ENCODE measurements around the gene AKT3. TPM values are rescaled to one million over a fixed set of nuclear protein-coding genes. Genes with fewer than 3 reads are reported as not detected.
"Not testable (repeated sequence)": the region's sequence is repeated elsewhere in the genome, so short reads cannot be mapped to it uniquely, and the experiment has no call there.

The AKT3 gene
- total RNA-seq, 1 donor from 2014 or later, result 51.7 TPM

- DNase-seq (ENCODE audit: extremely low read depth, low read depth, low spot score), result no peak
Observed at GRCh38 chr1:243639027-243639658, 210.9 kb downstream of the AKT3 start.

GRCh38 chr1:243638186-243638585, 211.9 kb downstream of the AKT3 start:
- DNase-seq (ENCODE audit: extremely low read depth, low read depth, low spot score), result no peak

GRCh38 chr1:243628476-243628907, 221.6 kb downstream of the AKT3 start:
- no peak for DNase-seq (ENCODE audit: extremely low read depth, low read depth, low spot score)

GRCh38 chr1:243623841-243624240, 226.2 kb downstream of the AKT3 start:
- DNase-seq (ENCODE audit: extremely low read depth, low read depth, low spot score), result no peak

- DNase-seq (ENCODE audit: extremely low read depth, low read depth, low spot score), result no peak
Observed at GRCh38 chr1:243621973-243622372, 228.1 kb downstream of the AKT3 start.

- no peak for DNase-seq (ENCODE audit: extremely low read depth, low read depth, low spot score)
Observed at GRCh38 chr1:243620096-243620495, 229.9 kb downstream of the AKT3 start.

- no peak for DNase-seq (ENCODE audit: extremely low read depth, low read depth, low spot score)
Observed at GRCh38 chr1:243609698-243610097, 240.3 kb downstream of the AKT3 start.

GRCh38 chr1:243605604-243606003, 244.4 kb downstream of the AKT3 start:
- DNase-seq (ENCODE audit: extremely low read depth, low read depth, low spot score), result no peak

GRCh38 chr1:243601720-243602119, 248.3 kb downstream of the AKT3 start:
- DNase-seq (ENCODE audit: extremely low read depth, low read depth, low spot score), result no peak

GRCh38 chr1:243598433-243598832, 251.6 kb downstream of the AKT3 start:
- DNase-seq (ENCODE audit: extremely low read depth, low read depth, low spot score), result no peak

- no peak for DNase-seq (ENCODE audit: extremely low read depth, low read depth, low spot score)
Observed at GRCh38 chr1:243597383-243597782, 252.7 kb downstream of the AKT3 start.

GRCh38 chr1:243596431-243597062, 253.5 kb downstream of the AKT3 start:
- DNase-seq (ENCODE audit: extremely low read depth, low read depth, low spot score), result no peak

GRCh38 chr1:243595527-243596210, 254.4 kb downstream of the AKT3 start:
- DNase-seq (ENCODE audit: extremely low read depth, low read depth, low spot score), result no peak

- no peak for DNase-seq (ENCODE audit: extremely low read depth, low read depth, low spot score)
Observed at GRCh38 chr1:243594455-243594854, 255.6 kb downstream of the AKT3 start.

- DNase-seq (ENCODE audit: extremely low read depth, low read depth, low spot score), result not testable (repeated sequence)
Observed at GRCh38 chr1:243589286-243589685, 260.8 kb downstream of the AKT3 start.

- DNase-seq (ENCODE audit: extremely low read depth, low read depth, low spot score), result no peak
Observed at GRCh38 chr1:243587823-243588560, 262.1 kb downstream of the AKT3 start.

GRCh38 chr1:243587285-243587684, 262.8 kb downstream of the AKT3 start:
- no peak for DNase-seq (ENCODE audit: extremely low read depth, low read depth, low spot score)

- no peak for DNase-seq (ENCODE audit: extremely low read depth, low read depth, low spot score)
Observed at GRCh38 chr1:243585982-243586381, 264.1 kb downstream of the AKT3 start.

GRCh38 chr1:243582326-243582725, 267.7 kb downstream of the AKT3 start:
- DNase-seq (ENCODE audit: extremely low read depth, low read depth, low spot score), result no peak

GRCh38 chr1:243580984-243581383, 269.1 kb downstream of the AKT3 start:
- no peak for DNase-seq (ENCODE audit: extremely low read depth, low read depth, low spot score)

- DNase-seq (ENCODE audit: extremely low read depth, low read depth, low spot score), result no peak
Observed at GRCh38 chr1:243580072-243580471, 270.0 kb downstream of the AKT3 start.
